ENCODE results near the gene MPPE1. TPM values are rescaled to one million over a fixed set of nuclear protein-coding genes. Genes with fewer than 3 reads are reported as not detected.

Gene MPPE1
- 37.5 and 40.6 TPM in 2 replicates for total RNA-seq

- Mint-ChIP-seq H3K27ac (peak within 1 kb of the TSS; percentile 87), H3K36me3 (ENCODE audit: low read depth) (peaks cover 27% of the 10 kb centered on the region), H3K4me3 (ENCODE audit: low read depth) (peak within 1 kb of the TSS; percentile 90), H3K27me3 (ENCODE audit: low read depth) (no peaks in the 10 kb centered on the region), H3K9me3 (no peaks in the 10 kb centered on the region), H3K4me1 (ENCODE audit: low read depth) (peaks cover 22% of the 10 kb centered on the region)
- peak; percentile 86 for DNase-seq (ENCODE audit: low spot score)
- intact Hi-C loops (cut with micrococcal nuclease): loop anchor here (1.0 to 2.0 kb wide), 4 partner anchors 21 to 73 kb away; partner anchors contain the start of genes CHMP1B and IMPA2
These were observed at the start of gene MPPE1 for GRCh38 chr18:11908182-11909060. TSS of gene MPPE1 (minus strand) at chr18:11908317. CDS start at chr18:11897264, 11,053 bp downstream.

- H3K4me3 Mint-ChIP-seq (ENCODE audit: low read depth): no peak overlapping the region
- H3K27ac Mint-ChIP-seq: no peak overlapping the region
- intact Hi-C loops (cut with micrococcal nuclease): no loop called here
These were observed 49.5 kb upstream of the MPPE1 start for GRCh38 chr18:11957636-11958035.

GRCh38 chr18:11956371-11957308 lies 48.5 kb upstream of the MPPE1 start:
- Mint-ChIP-seq H3K9me3 (peaks cover 13% of the 10 kb centered on the region), H3K4me1 (ENCODE audit: low read depth) (peaks cover 3% of the 10 kb centered on the region), H3K4me3 (ENCODE audit: low read depth) (no peak overlapping the region), H3K27me3 (ENCODE audit: low read depth) (no peaks in the 10 kb centered on the region), H3K36me3 (ENCODE audit: low read depth) (no peaks in the 10 kb centered on the region), H3K27ac (no peak overlapping the region)
- no peak for DNase-seq (ENCODE audit: low spot score)
- intact Hi-C loops (cut with micrococcal nuclease): no loop called here

More at GRCh38 chr18:11957636-11958035, 49.5 kb upstream of the MPPE1 start:
- peaks cover 3% of the 10 kb centered on the region for H3K27me3 Mint-ChIP-seq (ENCODE audit: low read depth)
- no peak for DNase-seq (ENCODE audit: low spot score)
- peaks cover 3% of the 10 kb centered on the region for H3K4me1 Mint-ChIP-seq (ENCODE audit: low read depth)
- H3K9me3 Mint-ChIP-seq: peaks cover 13% of the 10 kb centered on the region
- H3K36me3 Mint-ChIP-seq (ENCODE audit: low read depth): no peaks in the 10 kb centered on the region

- intact Hi-C loops (cut with micrococcal nuclease): no loop called here
- peaks cover 13% of the 10 kb centered on the region for H3K9me3 Mint-ChIP-seq
- H3K4me3 Mint-ChIP-seq (ENCODE audit: low read depth): no peak overlapping the region
These were observed 47.3 kb upstream of the MPPE1 start for GRCh38 chr18:11955239-11956029.

GRCh38 chr18:11953113-11953512 lies 45.0 kb upstream of the MPPE1 start:
- DNase-seq (ENCODE audit: low spot score): no peak
- H3K27ac Mint-ChIP-seq: no peak overlapping the region
- H3K4me1 Mint-ChIP-seq (ENCODE audit: low read depth): peaks cover 3% of the 10 kb centered on the region
- no peaks in the 10 kb centered on the region for H3K27me3 Mint-ChIP-seq (ENCODE audit: low read depth)
- H3K4me3 Mint-ChIP-seq (ENCODE audit: low read depth): no peak overlapping the region
- H3K36me3 Mint-ChIP-seq (ENCODE audit: low read depth): no peaks in the 10 kb centered on the region
- intact Hi-C loops (cut with micrococcal nuclease): no loop called here
- peaks cover 13% of the 10 kb centered on the region for H3K9me3 Mint-ChIP-seq

More at GRCh38 chr18:11955239-11956029, 47.3 kb upstream of the MPPE1 start:
- no peaks in the 10 kb centered on the region for H3K27me3 Mint-ChIP-seq (ENCODE audit: low read depth)
- peaks cover 3% of the 10 kb centered on the region for H3K4me1 Mint-ChIP-seq (ENCODE audit: low read depth)
- no peak for DNase-seq (ENCODE audit: low spot score)
- H3K36me3 Mint-ChIP-seq (ENCODE audit: low read depth): no peaks in the 10 kb centered on the region
- H3K27ac Mint-ChIP-seq: no peak overlapping the region

- no peak for DNase-seq (ENCODE audit: low spot score)
- Mint-ChIP-seq H3K9me3 (no peaks in the 10 kb centered on the region), H3K27ac (no peak overlapping the region), H3K27me3 (ENCODE audit: low read depth) (no peaks in the 10 kb centered on the region), H3K36me3 (ENCODE audit: low read depth) (no peaks in the 10 kb centered on the region), H3K4me3 (ENCODE audit: low read depth) (no peak overlapping the region), H3K4me1 (ENCODE audit: low read depth) (peaks cover 11% of the 10 kb centered on the region)
- intact Hi-C loops (cut with micrococcal nuclease): no loop called here
These were observed 43.3 kb upstream of the MPPE1 start for GRCh38 chr18:11951390-11951851.

- Mint-ChIP-seq H3K27ac (no peak overlapping the region), H3K36me3 (ENCODE audit: low read depth) (no peaks in the 10 kb centered on the region), H3K4me1 (ENCODE audit: low read depth) (peaks cover 12% of the 10 kb centered on the region), H3K9me3 (no peaks in the 10 kb centered on the region), H3K4me3 (ENCODE audit: low read depth) (no peak overlapping the region), H3K27me3 (ENCODE audit: low read depth) (no peaks in the 10 kb centered on the region)
- no peak for DNase-seq (ENCODE audit: low spot score)
- intact Hi-C loops (cut with micrococcal nuclease): no loop called here
These were observed 42.7 kb upstream of the MPPE1 start for GRCh38 chr18:11950824-11951223.

- intact Hi-C loops (cut with micrococcal nuclease): no loop called here
- no peak for DNase-seq (ENCODE audit: low spot score)
- H3K4me3 Mint-ChIP-seq (ENCODE audit: low read depth): peak overlapping the region; percentile 22
- no peaks in the 10 kb centered on the region for H3K36me3 Mint-ChIP-seq (ENCODE audit: low read depth)
- H3K27ac Mint-ChIP-seq: no peak overlapping the region
- no peaks in the 10 kb centered on the region for H3K27me3 Mint-ChIP-seq (ENCODE audit: low read depth)
- H3K4me1 Mint-ChIP-seq (ENCODE audit: low read depth): peaks cover 11% of the 10 kb centered on the region
- H3K9me3 Mint-ChIP-seq: no peaks in the 10 kb centered on the region
These were observed 40.9 kb upstream of the MPPE1 start for GRCh38 chr18:11948852-11949523.

- peak; percentile 62 for DNase-seq (ENCODE audit: low spot score)
- Mint-ChIP-seq H3K27me3 (ENCODE audit: low read depth) (no peaks in the 10 kb centered on the region), H3K9me3 (no peaks in the 10 kb centered on the region), H3K4me1 (ENCODE audit: low read depth) (peaks cover 11% of the 10 kb centered on the region), H3K36me3 (ENCODE audit: low read depth) (no peaks in the 10 kb centered on the region), H3K4me3 (ENCODE audit: low read depth) (peak overlapping the region; percentile 66), H3K27ac (peak overlapping the region; percentile 82)
- intact Hi-C loops (cut with micrococcal nuclease): loop anchor here (1.0 kb wide), 2 partner anchors 34 to 39 kb away; partner anchors contain the start of genes IMPA2 and MPPE1
These were observed 39.4 kb upstream of the MPPE1 start for GRCh38 chr18:11947214-11948191.

GRCh38 chr18:11946756-11947155 lies 38.6 kb upstream of the MPPE1 start:
- Mint-ChIP-seq H3K27ac (no peak overlapping the region), H3K27me3 (ENCODE audit: low read depth) (no peaks in the 10 kb centered on the region), H3K4me3 (ENCODE audit: low read depth) (peak overlapping the region; percentile 6), H3K9me3 (no peaks in the 10 kb centered on the region), H3K36me3 (ENCODE audit: low read depth) (no peaks in the 10 kb centered on the region), H3K4me1 (ENCODE audit: low read depth) (peaks cover 11% of the 10 kb centered on the region)
- no peak for DNase-seq (ENCODE audit: low spot score)
- intact Hi-C loops (cut with micrococcal nuclease): loop anchor here (1.0 kb wide), 2 partner anchors 35 to 38 kb away; partner anchors contain the start of genes IMPA2 and MPPE1
